ENCODE data around the gene MAPT. TPM values are rescaled to one million over a fixed set of nuclear protein-coding genes. Genes with fewer than 3 reads are reported as not detected.
A peak's percentile ranks its signal among the peaks of the same experiment; 100 is the strongest.

The MAPT gene
- total and polyA plus RNA-seq, 2 of the 13 experiments (the other 11 are each of a cell fraction or from before 2014, with no cell fraction given), result 2.1 to 2.8 TPM

GRCh38 chr17:45894022-45894784 is at the start of gene MAPT (continued):
- TF ChIP-seq IRF9 (CRISPR knock-in tag; IDR thresholded peaks at IDR 0.05; ENCODE audit: borderline replicate concordance) (peak; percentile 84; the same call in 1 of the 2 replicates), ZNF558 (CRISPR knock-in tag; IDR thresholded peaks at IDR 0.05; ENCODE audit: borderline replicate concordance) (no peak; the same call in 1 of the 2 replicates), SP1 (IDR thresholded peaks at IDR 0.05) (no peak), SP1 (CRISPR knock-in tag; IDR thresholded peaks at IDR 0.05) (peak; percentile 36; the same call in 1 of the 2 replicates), ZNF264 (CRISPR knock-in tag; IDR thresholded peaks at IDR 0.05) (no peak), SYNCRIP (IDR thresholded peaks at IDR 0.05; ENCODE audit: insufficient read depth, low read depth, low read length) (no peak), ZNF776 (CRISPR knock-in tag; IDR thresholded peaks at IDR 0.05) (peak; percentile 79), AKAP8 (CRISPR knock-in tag; IDR thresholded peaks at IDR 0.05) (peak; percentile 76; the same call in 1 of the 2 replicates), ZNF543 (CRISPR knock-in tag; IDR thresholded peaks at IDR 0.05) (no peak), ZBTB21 (CRISPR knock-in tag; IDR thresholded peaks at IDR 0.05) (no peak), ISX (CRISPR knock-in tag; conservative IDR thresholded peaks at IDR 0.05) (no peak), TFDP2 (CRISPR knock-in tag; IDR thresholded peaks at IDR 0.05) (peak; percentile 80), ZNF3 (CRISPR knock-in tag; IDR thresholded peaks at IDR 0.05) (no peak), TGIF2 (CRISPR knock-in tag; IDR thresholded peaks at IDR 0.05) (0 out of 2 replicates have a peak, but pooled peaks have one; percentile 40), MXD4 (CRISPR knock-in tag; IDR thresholded peaks at IDR 0.05) (no peak; the same call in none of the 2 replicates), TAF15 (IDR thresholded peaks at IDR 0.05; ENCODE audit: low read depth, low read length, poor library complexity, severe bottlenecking) (peak; percentile 30), ZC3H4 (CRISPR knock-in tag; IDR thresholded peaks at IDR 0.05; ENCODE audit: borderline replicate concordance) (0 out of 2 replicates have a peak, but pooled peaks have one; percentile 33), ZNF33A (CRISPR knock-in tag; IDR thresholded peaks at IDR 0.05; ENCODE audit: borderline replicate concordance) (no peak)
- TF ChIP-seq, protein P1, sequence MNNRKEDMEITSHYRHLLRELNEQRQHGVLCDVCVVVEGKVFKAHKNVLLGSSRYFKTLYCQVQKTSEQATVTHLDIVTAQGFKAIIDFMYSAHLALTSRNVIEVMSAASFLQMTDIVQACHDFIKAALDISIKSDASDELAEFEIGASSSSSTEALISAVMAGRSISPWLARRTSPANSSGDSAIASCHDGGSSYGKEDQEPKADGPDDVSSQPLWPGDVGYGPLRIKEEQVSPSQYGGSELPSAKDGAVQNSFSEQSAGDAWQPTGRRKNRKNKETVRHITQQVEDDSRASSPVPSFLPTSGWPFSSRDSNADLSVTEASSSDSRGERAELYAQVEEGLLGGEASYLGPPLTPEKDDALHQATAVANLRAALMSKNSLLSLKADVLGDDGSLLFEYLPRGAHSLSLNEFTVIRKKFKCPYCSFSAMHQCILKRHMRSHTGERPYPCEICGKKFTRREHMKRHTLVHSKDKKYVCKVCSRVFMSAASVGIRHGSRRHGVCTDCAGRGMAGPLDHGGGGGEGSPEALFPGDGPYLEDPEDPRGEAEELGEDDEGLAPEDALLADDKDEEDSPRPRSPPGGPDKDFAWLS (CRISPR knock-in tag; IDR thresholded peaks at IDR 0.05; ENCODE audit: borderline replicate concordance), result no peak
- TF ChIP-seq, protein P2, sequence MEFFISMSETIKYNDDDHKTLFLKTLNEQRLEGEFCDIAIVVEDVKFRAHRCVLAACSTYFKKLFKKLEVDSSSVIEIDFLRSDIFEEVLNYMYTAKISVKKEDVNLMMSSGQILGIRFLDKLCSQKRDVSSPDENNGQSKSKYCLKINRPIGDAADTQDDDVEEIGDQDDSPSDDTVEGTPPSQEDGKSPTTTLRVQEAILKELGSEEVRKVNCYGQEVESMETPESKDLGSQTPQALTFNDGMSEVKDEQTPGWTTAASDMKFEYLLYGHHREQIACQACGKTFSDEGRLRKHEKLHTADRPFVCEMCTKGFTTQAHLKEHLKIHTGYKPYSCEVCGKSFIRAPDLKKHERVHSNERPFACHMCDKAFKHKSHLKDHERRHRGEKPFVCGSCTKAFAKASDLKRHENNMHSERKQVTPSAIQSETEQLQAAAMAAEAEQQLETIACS (CRISPR knock-in tag; IDR thresholded peaks at IDR 0.05), result peak; percentile 96
- TF ChIP-seq, protein P3, sequence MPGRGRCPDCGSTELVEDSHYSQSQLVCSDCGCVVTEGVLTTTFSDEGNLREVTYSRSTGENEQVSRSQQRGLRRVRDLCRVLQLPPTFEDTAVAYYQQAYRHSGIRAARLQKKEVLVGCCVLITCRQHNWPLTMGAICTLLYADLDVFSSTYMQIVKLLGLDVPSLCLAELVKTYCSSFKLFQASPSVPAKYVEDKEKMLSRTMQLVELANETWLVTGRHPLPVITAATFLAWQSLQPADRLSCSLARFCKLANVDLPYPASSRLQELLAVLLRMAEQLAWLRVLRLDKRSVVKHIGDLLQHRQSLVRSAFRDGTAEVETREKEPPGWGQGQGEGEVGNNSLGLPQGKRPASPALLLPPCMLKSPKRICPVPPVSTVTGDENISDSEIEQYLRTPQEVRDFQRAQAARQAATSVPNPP (CRISPR knock-in tag; IDR thresholded peaks at IDR 0.05), result no peak; the same call in 1 of the 2 replicates
- TF ChIP-seq, protein P4, sequence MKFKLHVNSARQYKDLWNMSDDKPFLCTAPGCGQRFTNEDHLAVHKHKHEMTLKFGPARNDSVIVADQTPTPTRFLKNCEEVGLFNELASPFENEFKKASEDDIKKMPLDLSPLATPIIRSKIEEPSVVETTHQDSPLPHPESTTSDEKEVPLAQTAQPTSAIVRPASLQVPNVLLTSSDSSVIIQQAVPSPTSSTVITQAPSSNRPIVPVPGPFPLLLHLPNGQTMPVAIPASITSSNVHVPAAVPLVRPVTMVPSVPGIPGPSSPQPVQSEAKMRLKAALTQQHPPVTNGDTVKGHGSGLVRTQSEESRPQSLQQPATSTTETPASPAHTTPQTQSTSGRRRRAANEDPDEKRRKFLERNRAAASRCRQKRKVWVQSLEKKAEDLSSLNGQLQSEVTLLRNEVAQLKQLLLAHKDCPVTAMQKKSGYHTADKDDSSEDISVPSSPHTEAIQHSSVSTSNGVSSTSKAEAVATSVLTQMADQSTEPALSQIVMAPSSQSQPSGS (CRISPR knock-in tag; IDR thresholded peaks at IDR 0.05), result peak; percentile 48

Data from HepG2 (cell line).